ENCODE data around the gene SCYL1.
"Not testable (repeated sequence)": the region's sequence is repeated elsewhere in the genome, so short reads cannot be mapped to it uniquely, and the experiment has no call there.

Gene SCYL1

GRCh38 chr11:65554057-65554818 is 29.4 kb downstream of the SCYL1 start:
- no peak for DNase-seq (ENCODE audit: low spot score)

GRCh38 chr11:65554842-65555430 is 30.1 kb downstream of the SCYL1 start:
- DNase-seq (ENCODE audit: low spot score) = no peak

GRCh38 chr11:65555693-65556231 is 30.9 kb downstream of the SCYL1 start:
- DNase-seq (ENCODE audit: low spot score) = peak; percentile 94

DNA sequence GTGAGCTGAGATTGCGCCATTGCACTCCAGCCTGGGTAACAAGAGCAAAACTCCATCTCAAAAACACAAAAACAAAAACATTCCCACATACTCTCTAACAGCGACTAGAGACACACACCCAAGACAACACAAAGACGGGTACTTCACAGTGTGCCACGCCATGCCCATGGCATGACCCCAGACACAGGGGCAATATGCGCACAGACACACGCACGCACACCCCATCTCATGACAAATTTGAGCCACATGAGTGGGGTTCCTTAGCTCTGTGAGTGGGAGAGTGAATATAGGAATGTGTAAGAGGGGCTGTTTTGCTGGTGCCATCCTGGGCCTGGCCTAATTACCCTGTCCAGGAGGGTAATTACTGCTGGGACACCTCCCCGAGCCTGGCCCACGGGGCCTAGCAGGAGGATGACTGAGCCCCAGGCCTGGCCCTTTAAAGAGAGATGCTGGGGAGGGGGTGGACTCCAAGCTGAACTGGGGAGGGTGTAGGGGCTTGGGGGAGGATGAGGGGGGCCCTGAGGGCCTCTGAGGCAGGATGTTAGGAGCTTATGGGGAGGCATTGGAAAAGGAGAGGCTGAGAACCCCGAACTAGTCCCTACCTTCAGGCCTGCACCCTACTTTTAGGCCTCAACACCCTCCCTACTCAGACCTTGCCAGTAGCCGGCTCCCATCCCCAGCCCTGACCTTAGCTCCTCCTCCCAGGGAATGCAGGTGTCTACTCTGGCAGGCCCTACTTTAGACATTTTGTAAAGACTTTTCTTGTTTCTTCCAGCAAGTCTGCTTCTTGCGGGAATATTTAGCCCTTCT is 31.8 kb downstream of the SCYL1 start:
- peak; percentile 30 for DNase-seq (ENCODE audit: low spot score)

- no peak for DNase-seq (ENCODE audit: low spot score)
Observed at GRCh38 chr11:65557280-65558001, 32.6 kb downstream of the SCYL1 start.

GRCh38 chr11:65558002-65558929 is 33.4 kb downstream of the SCYL1 start, which contains the start of gene LTBP3:
TSS of gene LTBP3 (minus strand) at chr11:65558359. CDS start at chr11:65557959, 400 bp downstream.
- DNase-seq (ENCODE audit: low spot score) = peak; percentile 84

DNA sequence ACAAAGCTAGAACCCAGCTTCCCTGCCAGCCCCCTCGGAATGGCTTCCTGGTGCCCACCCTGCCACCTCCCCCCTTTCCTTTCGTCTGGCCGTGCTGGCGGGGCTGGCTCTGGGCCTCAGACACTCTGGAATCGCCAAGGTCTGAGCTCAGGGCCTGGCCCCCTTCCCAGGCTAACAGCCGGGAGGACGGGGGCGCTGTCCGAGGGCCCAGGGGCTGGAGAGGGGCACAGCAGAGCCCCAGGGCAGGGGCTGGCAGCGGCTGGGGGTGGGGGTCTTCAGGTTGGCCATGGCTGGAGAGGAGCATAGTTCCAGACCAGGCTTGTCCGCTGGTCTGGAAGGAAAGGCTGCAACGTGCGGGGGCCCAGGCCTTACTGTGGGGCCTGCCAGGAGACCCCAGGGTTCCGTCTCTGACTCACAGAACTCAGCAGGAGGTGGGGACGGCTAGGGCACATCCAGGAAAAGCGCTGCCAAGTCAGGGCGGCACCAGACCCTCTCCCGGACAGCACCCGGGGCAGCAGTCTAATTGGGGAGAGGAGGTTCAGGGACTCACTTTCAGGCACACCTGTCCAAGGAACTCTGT is 34.1 kb downstream of the SCYL1 start:
- no peak for DNase-seq (ENCODE audit: low spot score)

GRCh38 chr11:65559535-65559934 is 34.7 kb downstream of the SCYL1 start:
- DNase-seq (ENCODE audit: low spot score) = no peak

GRCh38 chr11:65559951-65560537 is 35.2 kb downstream of the SCYL1 start:
- peak; percentile 98 for DNase-seq (ENCODE audit: low spot score)

GRCh38 chr11:65560555-65561418 is 35.9 kb downstream of the SCYL1 start:
- DNase-seq (ENCODE audit: low spot score) = peak; percentile 76

- no peak for DNase-seq (ENCODE audit: low spot score)
Observed at GRCh38 chr11:65562020-65562419, 37.1 kb downstream of the SCYL1 start.

DNA sequence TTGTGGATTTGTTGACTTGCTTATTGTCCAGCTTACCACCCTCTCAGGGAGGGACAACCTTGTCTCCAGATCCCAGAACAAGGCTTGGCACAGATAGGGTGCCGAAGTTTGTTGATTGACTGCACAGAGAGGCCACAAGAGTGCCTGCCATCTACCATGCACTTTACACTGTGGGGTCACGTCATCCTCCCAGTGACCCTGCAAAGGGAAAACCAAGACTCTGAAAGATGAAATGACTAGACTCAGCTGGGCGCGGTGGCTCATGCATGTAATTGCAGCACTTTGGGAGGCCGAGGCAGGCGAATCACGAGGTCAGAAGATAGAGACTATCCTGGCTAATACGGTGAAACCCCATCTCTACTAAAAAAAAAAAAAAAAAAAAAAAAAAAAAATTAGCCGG is 37.9 kb downstream of the SCYL1 start:
- DNase-seq (ENCODE audit: low spot score) = no peak

- DNase-seq (ENCODE audit: low spot score) = no peak
Observed at GRCh38 chr11:65563601-65564000, 38.7 kb downstream of the SCYL1 start.

GRCh38 chr11:65564879-65565559 is 40.1 kb downstream of the SCYL1 start:
- DNase-seq (ENCODE audit: low spot score) = not testable (repeated sequence)

DNA sequence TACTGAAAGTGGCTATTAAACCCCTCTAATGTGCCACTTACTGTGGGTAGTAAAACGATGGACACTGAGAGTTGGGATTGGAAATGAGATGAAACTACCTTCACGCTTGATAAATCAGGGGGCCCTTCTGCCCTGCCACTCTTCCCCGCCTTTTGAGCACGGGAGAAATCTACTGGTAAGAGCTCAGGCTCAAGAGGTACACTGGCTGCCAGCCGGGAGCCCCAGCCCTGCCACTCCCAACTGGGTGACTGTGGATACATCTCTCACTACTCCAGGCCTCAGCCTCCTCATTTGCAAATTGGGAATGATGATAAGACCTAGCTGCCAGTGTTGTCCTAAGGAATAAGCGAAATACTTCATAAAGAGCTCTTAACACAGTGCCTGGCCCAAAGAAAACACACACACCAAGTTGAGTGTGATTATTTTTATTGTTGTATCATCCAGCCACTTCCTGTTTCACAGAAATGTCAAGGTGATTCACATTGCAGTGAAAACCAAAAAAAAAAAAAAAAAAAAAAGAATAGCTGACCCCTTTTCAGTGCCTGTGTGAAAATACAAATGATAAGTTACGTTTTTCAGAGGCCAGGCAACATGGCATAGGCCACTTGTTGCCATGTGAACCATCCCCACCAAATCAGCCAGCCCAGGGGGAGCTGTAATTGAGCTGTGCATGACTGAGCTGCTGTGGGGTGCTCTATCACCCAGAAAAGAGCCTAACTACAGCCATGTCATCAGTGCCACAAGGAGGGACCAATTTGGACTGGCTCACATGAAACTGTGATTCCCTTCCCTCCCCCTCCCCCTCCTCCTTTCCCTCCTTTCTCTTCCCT is 41.0 kb downstream of the SCYL1 start:
- DNase-seq (ENCODE audit: low spot score) = peak; percentile 37

GRCh38 chr11:65569164-65569972 is 44.5 kb downstream of the SCYL1 start:
- DNase-seq (ENCODE audit: low spot score) = no peak
